GM18870 (cell line): ENCODE measurements around the gene HIVEP1.
"Not testable (repeated sequence)": the region's sequence is repeated elsewhere in the genome, so short reads cannot be mapped to it uniquely, and the experiment has no call there.

Experiments used
- ATAC-seq: cut with Tn5 transposase; IDR thresholded peaks from one replicate; pipeline ENCODE4 v1.9.1; 2021; ENCODE audit warnings: moderate library complexity; ENCODE audit not compliant: unreplicated experiment

The HIVEP1 gene

DNA sequence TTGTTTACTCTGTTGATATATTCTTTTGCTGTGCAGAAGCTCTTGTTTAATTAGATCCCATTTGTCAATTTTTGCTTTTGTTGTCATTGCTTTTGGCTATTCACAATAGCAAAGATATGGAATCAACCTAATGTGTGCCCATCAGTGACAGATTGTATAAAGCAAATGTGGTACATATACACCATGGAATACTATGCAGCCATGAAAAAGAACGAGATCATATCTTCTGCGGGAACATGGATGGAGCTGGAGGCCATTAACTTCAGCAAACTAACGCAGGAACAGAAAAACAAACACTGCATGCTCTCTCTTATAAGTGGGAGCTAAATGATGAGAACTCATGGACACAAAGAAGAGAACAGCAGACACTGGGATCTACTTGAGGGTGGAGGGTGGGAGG lies 164.7 kb downstream of the HIVEP1 start:
- ATAC-seq: not testable (repeated sequence)

DNA sequence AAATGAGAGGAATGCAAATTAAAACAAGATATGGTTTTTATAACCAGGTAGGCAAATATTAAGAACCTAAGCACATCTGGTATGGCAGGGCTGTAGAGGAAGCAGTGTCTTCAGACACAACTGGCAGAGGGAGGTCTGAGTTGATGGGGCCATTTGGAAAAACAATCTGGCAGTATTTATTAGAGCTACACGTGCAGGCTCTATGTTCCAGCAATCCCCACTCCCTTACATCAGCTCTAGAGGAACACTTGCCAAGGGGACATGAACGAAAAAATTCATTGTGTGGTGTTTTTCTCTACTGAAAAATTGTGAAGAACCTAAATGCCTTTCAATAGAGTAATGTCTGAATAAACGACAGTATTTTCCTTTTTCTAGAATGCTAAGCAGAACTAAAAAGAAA lies 166.4 kb downstream of the HIVEP1 start:
- no peak for ATAC-seq

DNA sequence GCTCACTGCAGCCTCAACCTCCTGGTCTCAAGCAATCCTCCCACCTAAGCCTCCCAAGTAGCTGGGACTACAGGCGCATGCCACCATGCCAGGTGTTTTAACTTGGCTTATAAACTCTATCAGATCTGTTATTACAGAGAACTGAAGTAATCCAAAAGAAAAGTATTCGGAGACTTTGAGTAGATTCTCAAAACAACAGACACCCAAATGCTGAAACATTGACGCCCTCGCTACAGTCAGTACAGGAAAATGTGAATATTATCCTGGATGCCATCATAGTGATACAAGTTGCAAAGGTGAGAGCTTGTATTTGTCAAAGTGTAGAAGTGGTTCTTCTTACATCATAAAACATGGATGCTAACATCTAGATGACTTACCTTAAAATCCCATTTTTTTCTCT lies 169.4 kb downstream of the HIVEP1 start:
- ATAC-seq: no peak

DNA sequence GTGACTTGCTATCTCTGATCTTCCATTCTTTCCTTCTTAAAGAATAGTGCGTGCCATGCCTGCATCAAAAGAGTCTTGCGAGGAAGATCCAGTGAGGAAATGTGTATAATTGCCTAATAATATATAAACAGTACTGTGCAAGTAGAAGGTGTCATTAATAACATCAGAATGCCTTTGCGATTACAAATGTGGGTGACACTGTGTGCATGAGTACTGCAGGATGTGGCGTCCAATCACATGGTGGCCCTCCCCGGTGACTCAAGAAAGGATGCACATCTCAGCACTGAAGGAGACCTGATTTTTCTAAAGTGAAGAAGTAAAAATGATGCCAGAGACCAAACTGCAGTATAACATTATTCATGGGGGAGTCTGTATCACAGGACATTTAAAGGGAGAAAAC lies 170.6 kb downstream of the HIVEP1 start:
- no peak for ATAC-seq

DNA sequence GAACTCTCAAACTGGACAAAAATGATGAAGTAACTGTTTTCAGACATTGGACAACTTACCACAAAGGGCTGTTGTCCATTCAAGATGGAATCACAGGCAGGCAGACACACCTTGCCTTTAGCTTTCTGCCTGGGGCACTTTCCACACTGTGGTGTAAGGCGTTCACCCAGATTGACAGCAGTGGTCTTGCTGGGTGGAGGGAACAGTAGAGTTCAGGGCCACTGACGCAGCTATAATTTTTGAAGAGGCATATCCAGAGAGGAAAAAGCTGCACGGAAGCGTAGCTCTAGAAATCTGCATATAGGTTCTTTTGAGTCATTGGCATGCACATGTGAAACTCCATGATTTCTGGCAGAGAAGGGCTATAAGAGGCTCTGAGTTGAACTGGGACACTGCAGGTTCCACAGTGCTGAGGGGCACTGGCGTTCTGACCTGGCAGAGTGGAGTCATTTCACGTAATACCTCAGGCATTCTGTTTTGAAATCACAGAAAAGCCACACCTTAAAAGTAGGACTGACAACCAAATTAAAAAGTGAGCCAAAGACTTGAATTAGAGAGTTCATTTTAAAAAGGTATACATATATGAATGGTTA lies 173.1 kb downstream of the HIVEP1 start:
- no peak for ATAC-seq

DNA sequence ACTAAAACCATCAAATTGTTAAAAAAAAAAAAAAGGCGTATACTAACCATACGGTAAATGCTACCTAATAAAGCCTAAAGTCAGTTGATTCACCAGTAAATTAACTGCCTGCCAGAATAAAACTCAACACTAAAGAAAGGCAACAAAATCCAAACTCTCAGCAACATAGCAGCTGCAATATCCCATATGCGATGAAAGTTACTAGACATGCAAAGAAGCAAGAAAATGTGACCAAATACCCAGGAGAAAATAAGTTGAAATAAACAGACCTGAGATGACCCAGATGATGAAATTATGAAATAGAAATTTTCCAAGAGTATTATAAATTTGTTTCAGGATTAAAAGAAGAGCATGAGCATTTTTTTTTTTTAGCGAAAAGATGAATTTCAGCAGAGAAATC lies 174.4 kb downstream of the HIVEP1 start:
- ATAC-seq: no peak

DNA sequence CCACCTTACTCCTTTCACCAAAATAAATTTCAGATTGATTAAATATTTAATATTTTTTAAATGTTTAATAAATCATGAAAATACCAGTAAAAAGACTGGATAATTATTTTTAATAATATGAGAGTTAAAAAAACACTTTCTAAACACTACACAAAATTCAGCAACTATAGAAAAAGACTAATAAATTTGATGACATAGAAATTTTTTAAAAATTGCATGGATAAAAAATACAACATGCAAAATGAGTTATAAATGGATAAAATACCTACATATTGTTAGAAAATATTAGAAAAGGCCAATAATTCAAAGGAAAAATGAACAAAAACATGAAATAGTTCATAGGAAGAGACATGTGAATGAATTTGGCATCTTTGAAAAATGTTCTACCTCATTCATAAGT lies 177.0 kb downstream of the HIVEP1 start:
- no peak for ATAC-seq

DNA sequence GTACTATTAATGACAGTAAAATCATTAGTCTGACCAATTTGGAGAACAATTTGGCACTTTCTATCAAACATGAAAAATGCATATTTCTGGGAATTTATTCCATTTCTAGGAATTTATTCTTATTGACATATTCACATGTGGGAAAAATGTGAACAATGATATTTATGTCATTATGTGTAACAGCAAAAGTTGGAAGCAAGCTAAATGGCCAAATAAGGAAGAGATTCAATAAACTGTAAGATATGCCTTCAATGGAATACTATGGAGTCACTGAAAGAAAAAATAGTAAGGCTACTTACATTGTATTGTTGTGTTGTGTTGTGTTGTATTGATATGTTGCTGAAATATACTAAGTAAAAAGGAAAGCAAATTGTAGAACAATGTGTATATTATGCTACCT lies 177.5 kb downstream of the HIVEP1 start:
- ATAC-seq: no peak

DNA sequence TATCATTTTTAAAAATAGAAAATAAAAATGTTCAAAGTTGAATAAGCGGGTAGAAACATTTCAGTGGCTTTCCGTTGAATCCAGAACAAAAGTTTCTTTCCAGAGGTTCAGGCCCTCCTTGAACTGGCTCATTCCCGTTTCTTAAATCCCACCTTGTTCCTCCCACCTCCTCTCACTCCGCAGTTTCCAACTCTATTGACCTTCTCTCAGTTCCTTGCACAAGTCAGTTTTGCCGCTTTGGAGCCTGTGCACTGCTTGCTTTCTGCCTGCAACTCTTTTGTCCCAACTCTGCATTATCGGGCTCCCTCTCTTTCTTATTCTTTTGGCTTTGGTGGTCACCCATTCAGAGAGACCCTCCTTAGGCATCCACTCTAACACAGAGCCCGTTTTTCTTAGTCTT lies 178.1 kb downstream of the HIVEP1 start:
- no peak for ATAC-seq

DNA sequence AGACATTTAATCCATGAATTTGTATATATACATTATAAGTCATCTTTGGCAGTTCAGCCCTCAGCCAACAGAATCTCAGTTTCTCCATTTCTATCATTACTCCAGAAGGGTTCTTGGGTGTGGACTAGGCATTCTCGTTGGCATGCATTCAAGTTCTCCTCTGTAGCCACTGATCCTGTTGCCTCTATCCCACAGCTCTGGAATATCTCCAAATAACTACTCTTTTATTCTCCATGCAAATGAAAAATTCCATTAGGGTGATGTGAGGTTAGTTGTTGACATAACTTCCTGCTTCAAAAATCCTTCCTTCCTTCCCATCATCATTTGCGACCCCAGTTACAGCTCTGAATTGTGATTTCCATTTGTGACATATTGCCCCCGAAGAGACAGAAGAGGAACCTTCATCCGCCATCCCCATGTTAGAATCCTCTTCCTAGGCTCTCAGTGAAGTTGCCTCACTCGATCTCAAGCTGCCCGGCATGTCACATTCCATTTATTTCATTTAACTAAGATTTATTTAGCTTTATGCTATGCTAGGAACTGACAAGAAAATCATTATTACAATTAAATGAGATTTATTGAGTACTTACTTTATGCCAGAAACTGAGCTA lies 184.3 kb downstream of the HIVEP1 start:
- ATAC-seq: no peak

DNA sequence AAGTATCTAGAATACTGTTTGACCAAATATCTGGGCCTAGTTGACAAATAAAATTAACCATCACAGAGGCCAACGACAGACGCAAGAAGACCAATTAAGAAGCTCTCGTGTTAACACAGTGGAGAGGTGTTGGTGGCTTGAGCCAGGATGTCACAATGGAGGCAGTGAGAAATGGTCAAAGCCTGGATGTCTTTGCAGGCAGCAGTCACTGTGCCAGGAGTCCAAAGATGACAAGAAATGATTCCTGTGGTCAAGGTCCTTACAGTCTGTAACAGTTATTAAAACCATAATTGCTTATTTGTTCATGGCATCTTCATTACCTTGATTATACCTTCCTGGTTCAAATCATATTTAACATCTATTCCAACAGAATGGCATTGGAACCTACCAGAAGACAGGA lies 186.7 kb downstream of the HIVEP1 start:
- no peak for ATAC-seq

DNA sequence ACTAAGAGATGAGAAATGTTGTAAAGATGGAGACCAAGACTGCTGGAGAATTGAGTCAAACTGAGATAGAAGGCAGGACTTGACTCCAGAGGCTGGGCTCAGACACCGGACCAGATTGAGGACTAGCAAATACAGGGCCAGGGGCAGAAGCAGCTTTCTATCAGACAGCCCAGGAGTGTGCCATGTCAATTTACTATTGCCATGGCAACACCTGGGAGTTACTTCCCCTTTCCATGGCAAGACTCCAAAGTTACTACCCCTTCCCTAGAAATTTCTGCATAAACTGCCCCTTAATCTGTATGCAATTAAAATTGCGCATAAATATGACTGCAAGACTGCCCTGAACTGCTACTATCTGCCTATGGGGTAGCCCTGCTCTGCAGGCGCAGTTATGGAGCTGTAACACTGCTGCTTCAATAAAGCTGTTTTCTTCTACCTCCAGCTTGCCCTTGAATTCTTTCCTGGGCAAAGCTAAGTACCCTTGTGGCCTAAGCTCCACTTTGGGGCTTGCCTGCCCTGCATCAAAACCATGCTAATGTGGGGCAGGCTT lies 188.0 kb downstream of the HIVEP1 start:
- no peak for ATAC-seq

DNA sequence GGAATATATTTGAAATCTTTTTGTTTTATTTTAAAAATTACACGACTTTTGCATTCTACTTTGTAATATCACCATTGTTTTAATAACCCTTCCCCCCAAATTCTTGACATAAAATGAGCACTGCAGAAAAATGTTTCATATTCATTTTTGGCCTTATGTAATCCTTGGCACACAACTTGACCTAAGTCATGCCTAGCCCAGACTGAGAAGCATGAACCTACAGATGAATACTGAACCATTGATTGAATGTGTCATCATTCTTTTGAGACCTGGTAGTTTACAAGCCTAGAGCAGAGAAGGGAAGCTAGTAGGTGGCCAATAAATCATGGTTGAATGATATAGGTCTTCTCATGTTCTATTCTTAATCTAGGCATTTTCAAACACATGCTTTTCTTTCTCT lies 188.6 kb downstream of the HIVEP1 start:
- ATAC-seq: no peak

DNA sequence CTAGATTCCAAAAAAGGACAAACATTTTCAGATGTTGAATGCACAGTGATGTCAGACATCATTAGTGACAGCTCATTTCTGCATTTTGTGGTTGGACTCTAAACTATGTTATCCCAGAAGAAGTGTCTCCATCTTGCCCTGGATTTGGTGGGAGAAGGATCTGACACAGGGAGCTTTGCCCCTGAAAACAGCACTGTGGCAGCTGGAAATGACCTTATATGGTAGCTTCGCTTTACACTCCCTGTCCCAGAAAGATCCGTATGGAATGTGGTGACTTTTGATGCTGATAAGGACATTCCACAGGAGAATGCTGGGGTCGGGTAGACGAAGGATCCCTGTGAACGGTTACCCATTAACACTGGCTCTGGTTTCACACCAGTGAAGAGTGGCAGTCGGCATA lies 190.9 kb downstream of the HIVEP1 start:
- ATAC-seq: no peak

DNA sequence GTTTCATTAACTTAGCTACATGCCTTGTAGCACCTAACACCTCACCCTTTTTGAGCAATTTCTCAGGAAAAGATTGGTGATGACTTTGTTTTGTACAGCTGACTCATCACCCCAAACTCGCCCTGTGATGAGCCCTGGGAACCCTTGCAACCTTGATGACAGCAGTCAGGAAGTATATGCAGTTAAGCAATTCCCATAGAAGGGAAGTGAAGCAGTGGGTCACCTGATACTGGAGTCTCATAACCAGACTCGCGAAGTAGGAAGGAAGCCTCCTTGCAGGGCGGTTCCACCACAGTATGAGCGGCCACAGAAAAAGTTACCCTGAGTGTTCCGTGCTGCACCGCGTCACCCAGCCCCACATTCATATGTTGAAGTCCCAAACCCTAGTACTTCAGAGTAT lies 196.1 kb downstream of the HIVEP1 start:
- ATAC-seq: no peak

DNA sequence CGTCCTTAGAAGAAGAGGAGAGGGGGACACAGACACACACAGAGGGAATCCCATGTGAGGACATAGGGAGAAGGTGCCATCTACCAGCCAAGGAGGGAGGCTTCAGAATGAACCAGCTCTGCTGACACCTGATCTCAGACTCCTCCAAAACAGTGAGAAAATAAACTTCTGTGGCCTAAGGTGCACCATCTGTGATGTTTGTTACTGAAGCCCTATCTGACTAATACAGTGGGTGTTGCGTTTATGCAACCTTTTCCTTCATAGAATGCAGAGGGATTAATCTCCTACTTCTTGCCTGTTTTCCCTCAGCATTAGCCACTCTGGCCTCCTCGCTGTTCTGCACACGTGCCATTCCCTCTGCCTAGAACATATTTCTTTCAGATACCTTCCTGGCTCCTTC lies 196.6 kb downstream of the HIVEP1 start:
- no peak for ATAC-seq
